GM12891 (cell line): ENCODE measurements around the gene TET3.

Experiments used
- DNase-seq: peaks from one replicate; pipeline ENCODE4 v3.0.0; 2011; ENCODE audit warnings: low spot score; ENCODE audit not compliant: insufficient read length
- FAIRE-seq: peaks from 2 replicates; lab custom pipeline; 2011; peaks lifted over from hg19 to GRCh38; lab: Jason Lieb, UNC
- PAX5 ChIP-seq: IDR thresholded peaks from 2 replicates; pipeline ENCODE4 v1.6.1; 2011; ENCODE audit warnings: low read length, moderate library complexity, mild to moderate bottlenecking; ENCODE audit not compliant: insufficient read depth, severe bottlenecking
- POLR2A ChIP-seq: IDR thresholded peaks from 2 replicates; pipeline ENCODE4 v1.6.1; 2011; ENCODE audit warnings: low read depth, low read length, control low read depth
- POLR2AphosphoS5 ChIP-seq: IDR thresholded peaks from 2 replicates; pipeline ENCODE4 v1.6.1; 2011; ENCODE audit warnings: low read depth, low read length, control low read depth
- POU2F2 ChIP-seq: IDR thresholded peaks from 2 replicates; pipeline ENCODE4 v1.6.1; 2011; ENCODE audit warnings: low read depth, mild to moderate bottlenecking, control low read depth, low read length, moderate library complexity
- SPI1 ChIP-seq: IDR thresholded peaks from 2 replicates; pipeline ENCODE4 v1.6.1; 2011; ENCODE audit warnings: low read depth, low read length, control low read depth
- TAF1 ChIP-seq: IDR thresholded peaks from 2 replicates; pipeline ENCODE4 v1.6.1; 2011; ENCODE audit warnings: low read depth, low read length, control low read depth

Gene TET3

GRCh38 chr2:73986085-73986681, 1.5 kb downstream of the TET3 start:
- DNase-seq: no peak
- no peak for TF ChIP-seq POU2F2
- TF ChIP-seq POLR2A: peak; percentile 24; the same call in 1 of the 2 replicates
- FAIRE-seq: no peak

- peak; percentile 41 for FAIRE-seq
- TF ChIP-seq POU2F2 (no peak), PAX5 (no peak), SPI1 (no peak), POLR2A (no peak), POLR2AphosphoS5 (no peak), TAF1 (no peak)
- DNase-seq: no peak
Measured at GRCh38 chr2:73987109-73987947, 2.6 kb downstream of the TET3 start.

- FAIRE-seq (no peak), DNase-seq (no peak)
- TF ChIP-seq SPI1: no peak
Measured at GRCh38 chr2:73987948-73988700, 3.4 kb downstream of the TET3 start.

GRCh38 chr2:73989972-73990371, 5.3 kb downstream of the TET3 start:
- FAIRE-seq: no peak
- no peak for TF ChIP-seq SPI1
- no peak for TF ChIP-seq PAX5
- TF ChIP-seq POU2F2: no peak
- no peak for TF ChIP-seq POLR2A
- TF ChIP-seq POLR2AphosphoS5: no peak
- TF ChIP-seq TAF1: no peak
- no peak for DNase-seq

DNA sequence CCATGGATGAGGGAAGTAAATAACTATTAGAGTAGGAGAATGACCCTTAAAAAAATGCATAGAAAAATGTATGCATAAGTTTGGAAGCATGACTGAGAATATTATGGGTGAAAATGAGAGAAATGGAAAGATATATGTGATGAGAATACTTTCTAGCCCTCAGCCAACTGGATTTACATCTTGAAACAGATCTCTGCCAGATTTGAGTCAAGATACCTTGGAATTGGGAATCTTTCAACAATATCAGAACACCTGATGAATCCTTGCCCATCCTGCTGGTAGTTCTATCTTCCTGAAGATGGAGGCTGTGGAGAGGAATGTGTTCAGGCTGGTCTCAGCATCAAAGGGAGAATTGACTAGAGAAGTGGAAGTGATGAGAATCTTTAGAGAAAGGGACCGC, 5.8 kb downstream of the TET3 start:
- TF ChIP-seq POU2F2 (no peak), POLR2A (no peak), PAX5 (no peak), POLR2AphosphoS5 (no peak), TAF1 (no peak), SPI1 (no peak)
- DNase-seq (no peak), FAIRE-seq (no peak)

DNA sequence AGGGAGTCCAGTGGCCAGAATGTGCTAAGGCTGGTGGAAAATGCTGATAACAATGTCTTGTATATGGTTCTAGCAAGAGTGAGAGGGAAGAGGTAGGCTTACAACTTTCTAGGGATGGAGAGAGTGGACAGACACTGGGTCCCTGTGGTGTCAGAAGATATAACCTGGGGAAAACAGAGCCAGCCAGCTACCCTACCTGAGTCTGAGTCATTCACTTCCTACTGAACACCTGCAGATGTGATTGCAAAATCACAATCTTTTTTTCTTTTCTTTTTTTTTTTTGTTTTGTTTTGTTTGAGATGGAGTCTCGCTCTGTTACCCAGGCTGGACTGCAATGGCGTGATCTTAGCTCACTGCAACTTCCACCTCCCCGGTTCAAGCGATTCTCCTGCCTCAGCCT, 7.3 kb downstream of the TET3 start:
- DNase-seq (no peak), FAIRE-seq (no peak)
- no peak for TF ChIP-seq POLR2A
- no peak for TF ChIP-seq TAF1
- no peak for TF ChIP-seq SPI1
- TF ChIP-seq POLR2AphosphoS5: no peak
- TF ChIP-seq PAX5: no peak

- FAIRE-seq: no peak
- DNase-seq: no peak
- TF ChIP-seq POLR2AphosphoS5 (no peak), SPI1 (no peak), PAX5 (no peak), POU2F2 (no peak), TAF1 (no peak), POLR2A (no peak)
Measured at GRCh38 chr2:73993376-73993775, 8.7 kb downstream of the TET3 start.

DNA sequence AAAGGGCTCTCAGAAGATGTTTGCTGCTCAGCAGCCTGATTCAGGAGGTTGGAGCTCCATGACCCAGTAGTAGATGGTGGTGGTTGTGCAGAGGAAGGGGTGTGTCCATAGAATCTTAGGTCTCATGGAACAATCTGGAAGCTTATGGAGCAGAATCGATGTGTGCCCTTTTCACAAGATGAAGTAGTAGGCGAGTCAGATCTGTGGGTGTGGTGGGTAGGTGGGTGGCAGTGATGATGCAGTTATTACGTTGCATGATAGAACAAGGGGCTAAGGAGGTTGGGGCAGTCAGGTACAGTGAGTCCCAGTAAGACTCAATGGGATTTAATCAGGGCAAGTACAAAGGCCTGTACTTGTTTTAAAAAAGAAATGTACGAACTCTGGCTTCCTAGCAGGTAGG, 9.1 kb downstream of the TET3 start:
- no peak for FAIRE-seq

DNA sequence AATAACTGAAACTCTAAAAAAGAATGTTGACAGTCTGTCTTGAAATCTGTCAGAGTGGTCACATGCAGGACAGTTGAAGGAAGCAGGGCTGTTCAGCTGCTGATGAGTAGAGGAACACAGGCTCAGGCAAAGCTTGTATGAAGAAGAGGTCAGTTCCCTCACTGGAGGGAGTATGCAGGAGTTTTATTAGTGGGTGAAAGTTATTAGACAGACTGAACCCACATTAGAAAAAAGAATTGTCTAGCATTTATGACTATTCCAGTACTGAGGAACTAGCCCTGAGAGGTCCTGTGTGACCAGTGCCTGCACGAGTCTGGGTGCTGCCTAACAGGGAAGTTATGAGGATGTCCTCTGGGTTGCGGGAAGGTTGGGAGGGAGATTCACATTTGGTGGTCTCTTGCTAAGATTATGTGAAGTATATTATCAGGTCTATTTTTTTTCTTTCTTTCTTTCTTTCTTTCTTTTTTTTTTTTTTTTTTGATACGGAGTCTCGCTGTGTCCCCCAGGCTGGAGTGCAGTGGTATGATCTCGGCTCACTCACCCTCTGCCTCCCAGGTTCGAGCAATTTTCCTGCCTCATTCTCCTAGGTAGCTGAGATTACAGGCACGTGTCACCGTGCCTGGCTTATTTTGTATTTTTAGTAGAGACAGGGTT, 9.6 kb downstream of the TET3 start:
- no peak for DNase-seq
- FAIRE-seq: no peak
- TF ChIP-seq TAF1 (no peak), POLR2A (no peak), POU2F2 (no peak), PAX5 (no peak), POLR2AphosphoS5 (no peak), SPI1 (no peak)

More for the DNA sequence above, 9.1 kb downstream of the TET3 start:
- no peak for DNase-seq
- TF ChIP-seq POLR2A: no peak
- no peak for TF ChIP-seq PAX5
- no peak for TF ChIP-seq POLR2AphosphoS5
- TF ChIP-seq SPI1: no peak
- TF ChIP-seq POU2F2: no peak
- no peak for TF ChIP-seq TAF1
